Muscle of back (tissue), 11 donors: Measurements from ENCODE around the gene CISTR. TPM values are rescaled to one million over a fixed set of nuclear protein-coding genes. Genes with fewer than 3 reads are reported as not detected.

Source experiments
- DNase-seq, 3 donors: peaks; one replicate each; pipeline versions ENCODE4 v3.0.0 to v3.0.0-alpha.2; 2013
- polyA plus RNA-seq, 10 donors: library from polyadenylated mRNA; unstranded; fragments of 120-200 nt; gene quantifications; one replicate each; pipeline ENCODE4 v1.2.1, GENCODE V29; 2013; ENCODE audit not compliant: insufficient read length in 10 of 10

The CISTR gene
- polyA plus RNA-seq, 10 donors = not detected

DNA sequence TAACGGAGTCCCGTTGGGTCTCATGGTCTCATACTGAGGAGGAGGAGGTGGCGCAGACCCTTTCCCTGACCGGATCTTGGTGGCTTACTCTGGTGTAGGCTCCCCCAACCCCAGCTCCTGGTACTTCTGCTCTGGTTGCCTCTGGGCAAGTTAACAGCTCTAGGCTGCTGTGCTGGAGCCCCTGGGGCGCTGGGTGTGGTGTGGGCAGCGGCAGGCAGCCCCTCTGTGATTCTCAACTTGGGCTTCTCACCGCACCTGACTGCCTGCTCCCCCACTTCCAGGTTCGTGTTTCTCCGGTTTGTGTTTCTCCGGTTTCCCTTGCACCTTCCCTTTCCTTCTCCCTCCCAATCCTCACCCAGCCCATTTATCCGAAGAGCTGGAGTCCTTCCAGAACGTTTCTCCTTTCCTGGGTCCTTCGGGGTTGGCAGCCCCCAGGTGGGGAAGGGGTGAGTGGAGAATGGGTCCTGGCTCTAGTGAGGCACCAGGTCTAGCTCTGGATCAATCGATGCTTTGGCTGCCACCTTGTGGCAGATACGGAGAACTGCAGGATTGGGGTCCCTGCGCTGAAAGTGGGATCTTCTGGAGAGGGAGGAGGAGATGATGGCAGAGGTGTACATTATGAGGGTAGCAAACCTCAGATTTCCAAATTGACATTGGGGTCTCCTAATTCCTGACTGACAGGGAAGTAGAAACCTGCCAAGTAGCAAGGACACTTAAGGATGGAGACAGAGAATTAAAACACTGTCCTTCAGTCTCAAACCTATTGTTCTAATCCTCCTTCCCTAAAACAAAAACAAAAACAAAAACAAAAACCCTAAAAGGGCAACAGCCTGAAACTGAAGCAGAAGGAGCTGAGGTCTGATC is 8.3 kb downstream of the CISTR start:
- peak; percentile 47 to 82 (median 70) for DNase-seq

DNA sequence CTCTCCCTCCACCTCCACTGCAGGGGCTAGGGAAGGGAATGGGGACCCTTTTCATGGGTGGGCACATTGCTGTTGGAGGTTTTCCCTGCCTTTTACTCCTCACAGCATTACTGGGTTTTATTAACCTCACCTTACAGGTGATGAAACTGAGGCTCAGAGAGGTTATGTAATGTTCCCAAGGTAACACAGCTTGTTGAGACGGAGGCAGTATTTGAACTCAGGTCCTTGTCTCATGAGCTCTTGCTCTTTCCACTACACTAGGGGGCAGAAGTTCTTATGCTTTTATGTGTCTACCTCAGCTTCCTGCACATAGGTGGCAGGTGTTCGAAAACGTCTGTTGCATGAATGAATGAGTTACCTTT is 11.7 kb downstream of the CISTR start:
- DNase-seq = no peak

- DNase-seq = no peak
These were observed 12.3 kb downstream of the CISTR start for GRCh38 chr12:53739214-53740129.

DNA sequence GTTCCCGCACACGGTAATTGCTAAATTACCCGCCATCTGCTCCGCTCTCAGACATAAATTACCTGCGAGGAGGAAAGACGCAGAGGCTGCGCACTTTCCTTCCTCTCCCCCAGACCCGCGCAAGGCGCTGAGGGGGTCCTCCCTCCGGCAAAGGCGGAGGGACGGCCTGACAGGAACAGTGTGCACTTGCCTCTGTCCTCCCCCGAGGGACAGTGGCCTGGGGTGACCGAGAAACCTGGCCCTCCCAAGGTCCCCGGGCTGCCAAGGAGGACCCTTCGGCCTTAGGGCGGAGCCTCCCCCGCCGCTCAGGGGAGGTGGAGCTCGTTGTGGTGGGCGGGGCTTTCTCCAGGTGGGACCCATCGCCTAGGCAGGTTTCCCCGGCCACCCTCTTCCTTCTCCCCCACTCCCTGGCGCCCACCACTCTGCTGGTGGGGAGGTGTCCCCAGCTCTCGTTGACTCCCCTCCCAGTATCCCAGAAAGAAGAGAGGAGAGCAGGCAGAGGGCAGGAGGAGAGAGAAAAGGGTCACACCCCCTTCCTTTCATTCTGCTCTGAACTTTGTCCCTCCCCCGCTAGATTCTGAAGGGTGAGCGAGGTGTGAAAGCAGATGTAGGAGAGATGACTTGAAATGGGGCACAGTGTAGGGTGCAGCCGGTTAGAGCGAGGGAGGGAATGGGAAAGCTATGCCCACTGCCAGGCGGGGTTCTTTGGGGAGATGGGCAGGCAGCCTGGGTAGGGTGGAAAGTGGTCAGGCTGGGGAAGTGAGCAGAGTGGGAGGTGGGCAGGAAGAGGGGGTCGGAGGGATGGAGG is 13.2 kb downstream of the CISTR start:
- DNase-seq = no peak

DNA sequence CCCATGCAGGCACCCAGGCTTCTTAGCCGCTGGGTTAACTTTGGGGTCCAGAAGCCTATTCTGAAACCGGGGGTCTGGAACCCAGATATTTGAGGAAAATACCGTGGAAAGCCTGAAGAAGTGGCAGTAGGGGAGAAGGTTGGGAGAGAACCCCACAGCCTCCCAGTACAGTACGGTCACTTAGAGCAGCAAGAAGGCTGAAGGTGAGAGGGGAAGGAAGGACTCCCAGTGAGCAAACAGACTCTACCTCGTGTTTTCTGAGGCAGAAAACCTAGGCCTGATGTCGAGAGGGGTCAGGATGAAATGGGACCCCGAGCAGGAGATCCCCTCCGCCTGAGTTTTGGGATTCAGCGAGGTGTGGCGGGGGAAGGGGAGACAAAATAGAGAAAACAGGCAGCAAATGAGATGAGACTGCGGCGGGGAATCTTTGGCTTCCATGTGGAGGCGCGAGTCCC is 13.8 kb downstream of the CISTR start:
- no peak for DNase-seq

DNA sequence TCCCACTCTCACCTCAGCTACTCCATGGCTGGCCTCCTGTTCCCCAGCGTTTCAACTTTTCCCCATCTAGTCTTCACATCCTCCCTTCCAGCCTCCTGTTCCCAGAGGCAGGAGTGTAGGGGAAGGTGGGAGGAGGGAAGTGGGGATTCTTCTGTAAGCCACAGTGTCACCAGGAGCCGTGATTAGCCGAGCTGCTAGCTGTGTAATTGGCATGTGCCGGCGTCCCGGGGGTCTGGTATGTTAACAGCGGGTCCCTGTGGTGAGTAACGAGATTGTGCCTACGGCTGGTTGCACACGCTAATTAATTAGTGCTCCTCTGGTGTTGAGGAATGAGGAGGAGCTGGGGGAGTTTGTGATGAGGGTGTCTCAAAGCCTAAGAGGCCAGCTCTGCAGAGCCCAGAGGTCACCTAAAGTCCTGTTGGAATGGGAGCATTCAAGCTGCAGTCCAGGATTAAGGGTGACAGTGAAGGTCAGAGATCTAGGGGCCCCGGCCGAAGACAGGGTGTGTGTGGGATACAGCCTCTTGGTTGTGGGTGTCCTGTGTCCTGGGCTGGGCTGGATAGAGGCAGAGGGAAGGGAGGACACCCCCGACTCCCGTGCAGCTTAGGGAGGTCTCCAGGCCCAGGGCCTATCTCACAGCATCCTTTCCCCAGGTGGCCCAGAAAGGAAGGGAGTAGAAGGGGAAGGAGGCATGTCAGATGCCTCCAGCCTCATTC is 14.5 kb downstream of the CISTR start:
- DNase-seq = no peak

DNA sequence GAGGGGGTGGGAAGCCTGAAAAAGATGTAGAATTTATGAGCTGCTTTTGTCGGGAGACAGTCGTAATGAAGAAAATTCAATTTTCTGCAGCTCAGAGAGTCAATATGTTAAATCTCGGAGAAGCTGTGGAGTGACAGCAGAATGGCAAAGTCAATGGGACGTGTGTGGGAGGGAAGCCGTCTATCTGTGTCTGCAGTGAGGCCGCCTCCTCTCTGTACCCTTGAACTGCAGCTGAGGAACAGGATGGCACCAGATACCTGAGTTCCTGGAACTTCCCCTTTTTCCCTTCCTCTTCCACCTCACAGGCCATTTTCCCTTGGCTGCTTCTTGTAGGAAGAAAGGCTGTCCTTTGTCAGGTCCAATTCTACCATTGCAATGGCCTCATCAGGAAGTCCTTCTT is 15.2 kb downstream of the CISTR start:
- no peak for DNase-seq

GRCh38 chr12:53735556-53735955 is 16.2 kb downstream of the CISTR start:
- DNase-seq = peak in 1 of 3 donors; percentile 41

DNA sequence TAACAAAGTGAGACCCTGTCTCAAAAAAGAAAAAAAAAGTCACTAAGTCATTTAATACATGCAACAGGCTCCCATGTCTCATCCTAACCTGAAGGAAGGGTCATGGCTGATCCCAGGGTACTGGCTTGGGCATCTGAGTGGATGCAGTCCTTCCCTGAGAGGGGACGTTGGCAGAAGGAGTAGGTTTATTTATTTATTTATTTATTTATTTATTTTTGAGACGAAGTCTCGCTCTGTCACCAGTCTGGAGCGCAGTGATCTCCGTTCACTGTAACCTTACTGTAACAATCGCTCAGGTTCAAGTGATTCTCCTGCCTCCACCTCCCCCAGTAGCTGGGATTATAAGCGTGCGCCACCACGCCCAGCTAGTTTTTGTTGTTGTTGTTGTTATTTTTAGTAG is 17.4 kb downstream of the CISTR start:
- no peak for DNase-seq

DNA sequence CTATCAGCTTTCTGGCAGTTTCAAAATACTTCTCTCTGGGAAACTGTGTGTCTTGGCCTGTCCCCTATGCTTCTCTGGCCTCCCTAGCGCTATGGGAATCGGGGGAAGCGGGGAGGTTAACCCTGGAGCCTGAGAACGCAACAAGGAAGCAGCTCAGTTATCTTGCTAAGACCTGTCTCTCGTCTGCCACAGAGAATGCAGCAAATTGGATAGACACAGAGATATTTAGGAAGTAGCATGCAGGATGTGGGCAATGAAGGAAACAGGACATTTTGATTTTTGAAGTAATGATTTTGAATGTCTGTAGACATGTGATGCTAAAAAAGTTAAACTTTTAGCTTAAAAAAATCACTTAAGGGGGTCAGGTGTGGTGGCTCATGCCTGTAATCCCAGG is 18.0 kb downstream of the CISTR start:
- no peak for DNase-seq

- DNase-seq = no peak
These were observed 18.6 kb downstream of the CISTR start for GRCh38 chr12:53733051-53733806.

DNA sequence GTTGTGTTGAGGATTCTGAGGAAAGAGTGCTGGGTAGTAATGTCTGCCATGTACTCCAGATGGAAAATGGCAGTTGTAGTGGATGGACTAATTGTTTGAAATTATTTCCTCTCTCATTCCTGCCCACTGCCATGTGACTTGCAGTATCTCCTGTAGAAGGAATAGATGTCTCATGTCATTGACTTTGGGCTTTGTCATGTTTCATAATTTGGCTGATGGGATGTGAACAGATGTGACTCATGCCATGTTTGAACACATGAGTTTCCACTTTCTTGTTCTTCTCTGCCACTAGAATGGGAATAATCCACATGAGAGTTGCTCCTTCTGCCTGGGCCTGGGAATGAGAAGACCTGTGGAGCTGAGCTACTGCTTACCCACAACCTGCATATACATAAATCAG is 22.1 kb downstream of the CISTR start:
- no peak for DNase-seq

DNA sequence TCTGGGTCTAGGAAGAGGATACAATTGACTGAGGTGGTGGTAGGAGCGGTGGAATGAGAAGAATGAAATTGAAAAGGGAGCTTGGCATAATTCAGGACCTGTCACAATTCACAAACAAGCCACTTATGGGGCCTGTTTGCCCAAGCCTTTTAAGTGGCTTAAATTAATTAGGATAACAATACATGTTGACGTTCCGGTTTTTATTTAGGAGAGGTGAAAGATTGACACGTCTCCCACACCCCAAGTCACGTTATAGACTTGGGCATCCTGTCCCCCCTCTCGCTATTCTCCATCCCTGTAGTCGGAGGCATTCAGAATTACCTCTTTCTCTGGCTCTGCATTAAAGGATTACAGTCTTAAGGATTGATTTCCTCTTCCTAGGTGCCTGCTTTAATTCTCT is 23.6 kb downstream of the CISTR start:
- no peak for DNase-seq

DNA sequence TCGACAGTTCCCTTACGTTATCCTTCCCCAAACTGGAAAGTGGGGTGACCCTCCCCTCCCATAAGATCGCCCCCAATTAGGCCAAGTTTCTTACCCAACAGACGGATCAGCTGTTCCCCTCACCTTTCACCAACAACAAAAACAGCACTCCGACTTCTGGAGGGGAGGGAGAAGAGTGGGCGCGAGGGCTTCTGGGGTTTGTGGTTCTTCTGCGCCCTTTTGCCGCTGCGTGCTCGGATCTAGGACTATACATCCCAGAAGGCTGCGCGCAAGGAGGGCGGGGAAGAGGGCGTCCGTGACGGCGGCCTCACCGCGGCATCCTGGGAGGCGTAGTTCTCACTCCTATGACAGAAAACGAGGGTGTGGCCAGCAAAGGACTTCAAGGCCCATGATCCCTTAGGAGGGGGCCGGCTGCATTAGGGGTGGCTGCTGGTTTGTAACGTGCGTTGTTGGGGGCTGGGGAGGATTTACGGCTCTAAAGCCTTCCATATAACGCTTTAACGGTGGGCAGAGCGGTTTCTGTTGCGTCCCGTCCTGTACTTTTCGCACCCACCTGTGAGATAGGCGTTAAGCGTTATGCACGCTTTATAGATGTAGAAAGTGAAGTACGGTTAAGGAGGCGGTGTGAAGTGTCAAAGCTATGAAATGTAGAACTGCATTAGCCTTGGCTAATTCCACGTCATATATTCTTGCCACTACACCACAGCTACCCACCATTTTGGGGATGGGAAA is 24.3 kb downstream of the CISTR start, which contains the start of gene CALCOCO1:
Gene CALCOCO1, minus strand, starts transcription at position 143 of the 732 bp plus-strand sequence. CDS start 2,210 bp downstream, outside the sequence.
- DNase-seq = peak; percentile 99 to 100 (median 99)

DNA sequence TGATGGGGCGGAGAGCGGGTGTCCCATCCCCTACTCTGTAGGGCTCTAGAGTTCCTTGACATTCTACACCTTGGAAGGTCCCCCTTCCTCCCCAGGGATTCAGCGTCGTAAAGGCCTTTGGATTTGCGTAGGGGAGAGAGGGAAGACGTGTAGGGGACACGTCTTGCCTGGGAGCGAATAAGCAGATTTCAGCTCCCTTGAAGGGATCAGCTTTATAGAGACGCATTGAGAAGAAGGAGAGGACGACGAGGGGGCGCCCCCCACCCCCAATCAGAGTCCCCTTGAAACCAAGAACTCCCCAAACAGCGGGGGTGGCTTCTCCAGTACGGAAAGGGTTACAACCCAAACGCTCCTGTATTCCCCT is 24.9 kb downstream of the CISTR start:
- DNase-seq = peak in 1 of 3 donors; percentile 21

GRCh38 chr12:53726341-53726740 is 25.4 kb downstream of the CISTR start:
- no peak for DNase-seq

DNA sequence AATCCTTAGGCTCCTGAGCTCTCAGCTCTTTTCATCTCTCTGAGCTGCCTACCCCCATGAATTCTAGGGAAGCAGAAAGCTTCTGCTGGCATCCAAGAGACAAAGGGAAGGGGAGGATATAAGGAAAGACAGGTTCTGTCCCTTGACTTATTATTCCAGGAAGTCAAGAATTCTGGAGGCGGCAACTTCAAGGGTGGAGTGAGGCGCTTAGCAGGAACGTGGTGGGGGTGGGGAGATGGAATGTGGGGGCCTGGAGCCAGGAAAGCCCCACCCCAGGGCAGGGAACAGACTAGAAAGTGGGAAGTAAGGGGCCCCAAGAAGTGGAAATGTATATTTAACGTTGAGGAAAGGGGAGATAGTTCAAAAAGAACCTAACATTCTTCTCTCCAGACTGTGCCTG is 26.0 kb downstream of the CISTR start:
- DNase-seq = no peak

- no peak for DNase-seq
These were observed 29.2 kb downstream of the CISTR start for GRCh38 chr12:53722450-53723041.

DNA sequence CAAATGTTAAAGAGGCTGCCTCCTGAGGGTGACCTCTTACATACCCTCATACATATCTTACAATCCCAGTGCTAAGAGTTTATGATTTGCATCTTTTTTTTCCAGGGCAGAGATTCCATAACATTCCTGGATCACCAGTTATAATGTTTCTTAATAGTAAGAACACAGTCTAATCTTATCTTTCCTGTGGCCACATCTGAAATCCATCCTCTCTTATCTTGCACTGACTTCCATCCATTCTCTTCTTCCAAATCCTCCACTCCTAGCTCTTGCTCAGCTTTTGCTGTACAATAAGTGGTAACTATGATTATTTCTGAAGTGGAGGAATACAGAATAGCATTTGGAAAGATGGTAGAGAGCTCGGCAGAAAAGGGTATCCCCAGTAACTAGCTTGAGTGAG is 30.8 kb downstream of the CISTR start:
- DNase-seq = no peak
